Measurements from ENCODE around the gene RANBP10.

GRCh38 chr16:67762385-67762784, 44.0 kb downstream of the RANBP10 start:
- TF ChIP-seq CTCF (IDR thresholded peaks at IDR 0.05) (no peak), POLR2A (IDR thresholded peaks at IDR 0.05) (no peak)

All from breast epithelium (tissue), 3 donors.